IPS DF 4.7 (cell line): Measurements from ENCODE around the gene BLOC1S5.
"Not testable (repeated sequence)": the region's sequence is repeated elsewhere in the genome, so short reads cannot be mapped to it uniquely, and the experiment has no call there.

Experiments used
- DNase-seq: peaks from one replicate; pipeline ENCODE4 v3.0.0-alpha.2; 2013; ENCODE audit warnings: low spot score; ENCODE audit errors: extremely low read depth

BLOC1S5 gene

DNA sequence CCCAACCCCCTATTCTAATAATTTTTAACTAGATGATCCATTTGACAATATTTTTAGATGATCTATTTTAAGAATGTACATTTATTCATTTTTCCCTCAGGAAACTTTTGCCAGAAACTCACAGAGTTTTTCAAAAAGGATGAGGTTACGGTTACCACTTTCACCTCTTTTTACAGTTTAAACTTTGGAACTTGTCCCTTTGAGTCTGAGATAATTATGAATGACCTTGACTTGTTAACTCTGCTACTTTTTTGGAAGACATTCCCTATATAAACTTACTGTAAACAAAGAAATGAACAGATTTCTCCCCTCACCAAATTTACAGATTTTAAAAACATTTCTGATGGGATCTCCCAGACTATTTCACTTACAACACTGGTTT, 18.4 kb upstream of the BLOC1S5 start:
- DNase-seq, result no peak

GRCh38 chr6:8080362-8081151, 16.4 kb upstream of the BLOC1S5 start:
- DNase-seq, result no peak

DNA sequence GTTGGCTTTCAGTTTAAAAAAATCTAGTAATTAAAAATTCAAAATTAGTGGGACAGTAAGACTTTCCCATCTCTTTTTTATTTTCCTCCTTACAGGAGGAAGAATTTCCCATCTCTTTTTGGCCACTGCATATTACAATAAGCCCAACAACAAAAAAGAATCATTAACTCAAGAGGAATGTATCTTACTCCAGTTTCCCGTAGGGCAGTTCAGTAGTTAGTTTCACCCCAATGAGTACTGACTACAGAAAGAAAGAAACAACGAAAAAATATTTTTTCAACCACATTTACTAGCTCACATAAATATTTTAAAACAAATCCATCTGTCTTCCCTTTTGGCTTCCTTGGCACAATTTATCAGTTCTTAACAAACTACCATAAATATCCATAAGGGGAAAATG, 14.9 kb upstream of the BLOC1S5 start:
- no peak for DNase-seq

GRCh38 chr6:8077991-8078390, 13.8 kb upstream of the BLOC1S5 start:
- no peak for DNase-seq

DNA sequence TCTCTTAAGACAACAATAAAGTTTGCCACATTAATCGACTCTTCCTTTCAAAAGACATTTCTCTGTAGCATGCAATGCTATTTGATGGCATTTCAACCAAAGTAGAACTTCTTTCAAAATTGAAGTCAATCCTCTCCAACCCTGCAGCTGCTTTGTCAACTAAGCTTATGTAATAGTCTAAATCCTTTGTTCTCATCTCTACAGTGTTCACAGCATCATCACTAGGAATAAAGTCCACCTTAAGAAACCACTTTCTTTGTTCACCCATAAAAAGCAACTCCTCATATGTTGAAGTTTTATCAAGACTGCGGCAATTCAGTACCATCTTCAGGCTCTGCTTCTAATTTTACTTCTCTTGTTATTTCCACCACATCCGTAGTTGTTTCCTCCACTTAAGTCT, 11.5 kb upstream of the BLOC1S5 start:
- no peak for DNase-seq

DNA sequence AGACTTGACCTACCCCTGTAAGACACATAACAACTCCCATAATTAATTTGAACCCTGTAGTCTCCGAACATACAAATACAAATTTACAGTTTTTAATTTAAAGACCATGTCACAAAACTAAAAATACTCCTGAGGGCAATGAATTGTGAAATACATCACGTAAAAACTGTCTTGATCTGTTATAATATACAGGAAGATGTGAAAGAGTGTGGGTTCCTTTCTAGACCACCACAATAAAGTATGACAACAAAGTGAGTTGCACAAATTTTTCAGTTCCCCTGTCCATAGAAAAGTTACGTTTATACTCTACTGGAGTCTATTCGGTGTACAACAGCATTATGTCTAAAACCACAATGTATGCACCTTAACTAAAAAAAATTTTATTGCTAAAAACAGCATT, 11.0 kb upstream of the BLOC1S5 start:
- no peak for DNase-seq

GRCh38 chr6:8074213-8074612, 10.0 kb upstream of the BLOC1S5 start:
- DNase-seq, result no peak

- no peak for DNase-seq
Measured at GRCh38 chr6:8073758-8074157, 9.6 kb upstream of the BLOC1S5 start.

DNA sequence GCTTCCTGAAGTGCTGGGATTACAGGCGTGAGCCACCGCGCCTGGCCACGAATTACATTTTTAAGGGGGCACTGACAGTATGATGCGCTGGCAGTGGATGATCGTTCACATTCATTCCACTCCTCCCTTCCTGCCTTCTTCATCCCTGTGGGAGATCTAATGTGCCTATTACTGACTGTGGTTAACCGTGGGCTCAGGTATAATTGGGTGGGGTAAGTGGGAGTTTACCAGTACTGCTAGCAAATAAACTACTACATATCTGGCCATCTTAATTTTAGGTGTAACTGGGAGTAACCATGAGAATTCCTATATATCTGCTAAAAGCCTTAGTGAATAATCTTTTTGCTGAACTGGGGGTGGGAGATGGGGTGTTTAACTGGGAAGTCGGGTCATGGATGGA, 6.5 kb upstream of the BLOC1S5 start:
- DNase-seq, result no peak

DNA sequence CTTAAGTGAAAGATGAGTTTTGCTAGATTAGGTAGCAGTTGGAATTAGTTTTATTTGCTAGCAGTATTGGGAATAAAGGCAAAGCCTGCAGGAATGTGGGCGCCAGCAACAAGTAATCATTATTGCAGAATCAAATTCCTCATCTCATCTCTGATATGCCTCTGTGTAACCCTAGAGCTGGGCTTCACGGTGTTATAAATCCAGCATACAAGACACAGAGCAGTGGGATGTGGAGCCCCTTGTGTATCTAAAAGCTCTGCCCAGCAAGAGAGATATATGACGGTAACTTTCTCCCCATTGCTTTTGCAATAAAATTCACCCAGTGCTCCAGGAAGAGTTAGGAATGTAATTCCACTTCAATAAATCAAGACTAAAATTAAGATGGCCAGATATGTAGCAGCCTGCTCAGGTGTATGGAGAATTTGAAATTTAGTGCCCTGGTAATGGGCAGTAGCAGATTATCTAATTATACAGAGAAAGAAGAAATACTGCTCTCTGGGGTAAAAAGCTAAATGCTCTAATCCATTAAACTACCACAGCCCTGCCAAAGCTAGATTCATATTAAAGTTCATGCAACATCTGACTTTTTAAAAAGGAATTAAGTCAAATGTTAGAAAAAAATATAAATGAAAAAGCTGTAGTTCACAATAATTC, 5.6 kb upstream of the BLOC1S5 start:
- DNase-seq, result no peak

- DNase-seq, result no peak
Measured at GRCh38 chr6:8069151-8069550, 5.0 kb upstream of the BLOC1S5 start.

GRCh38 chr6:8066108-8066507, 1.9 kb upstream of the BLOC1S5 start:
- DNase-seq, result no peak

DNA sequence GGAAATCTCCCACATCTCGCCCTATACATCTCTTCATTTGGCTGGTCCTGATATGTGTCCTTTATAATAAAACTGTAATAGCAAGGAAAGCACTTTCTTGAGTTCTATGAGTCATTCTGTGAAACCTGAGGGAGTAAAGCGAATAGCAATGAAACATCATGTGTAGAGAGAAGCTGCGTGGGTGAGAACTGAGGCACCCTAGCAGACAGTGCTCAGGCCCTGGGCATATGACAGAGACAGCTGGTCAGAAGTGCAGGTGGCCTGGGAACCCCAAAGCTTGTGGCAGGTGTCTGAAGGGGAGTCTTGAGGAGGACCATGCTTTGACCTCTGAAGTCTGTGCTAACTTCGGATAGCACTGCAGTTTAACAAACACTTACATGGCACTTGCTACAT, 1.3 kb upstream of the BLOC1S5 start:
- no peak for DNase-seq

GRCh38 chr6:8064638-8065518, 689 bp upstream of the BLOC1S5 start:
- DNase-seq, result no peak

DNA sequence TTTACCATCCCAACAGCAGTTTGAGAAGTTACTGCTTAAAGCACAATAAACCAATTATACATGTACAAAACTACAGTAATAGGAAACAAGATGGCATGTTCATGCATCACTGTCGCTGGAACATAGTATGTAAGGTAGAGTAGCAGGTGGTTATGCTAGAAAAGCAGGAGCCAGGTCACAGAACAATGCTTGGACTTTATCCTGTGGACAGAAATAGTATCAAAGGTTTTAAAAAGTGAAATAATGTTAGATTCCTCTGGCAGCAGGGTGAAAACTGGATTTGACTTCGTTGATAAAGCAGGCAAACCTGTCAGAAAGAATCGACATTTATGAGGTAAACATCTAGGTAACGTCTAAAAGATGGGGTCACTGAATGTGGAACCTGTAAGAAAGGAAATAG, 2.5 kb downstream of the BLOC1S5 start:
- no peak for DNase-seq

DNA sequence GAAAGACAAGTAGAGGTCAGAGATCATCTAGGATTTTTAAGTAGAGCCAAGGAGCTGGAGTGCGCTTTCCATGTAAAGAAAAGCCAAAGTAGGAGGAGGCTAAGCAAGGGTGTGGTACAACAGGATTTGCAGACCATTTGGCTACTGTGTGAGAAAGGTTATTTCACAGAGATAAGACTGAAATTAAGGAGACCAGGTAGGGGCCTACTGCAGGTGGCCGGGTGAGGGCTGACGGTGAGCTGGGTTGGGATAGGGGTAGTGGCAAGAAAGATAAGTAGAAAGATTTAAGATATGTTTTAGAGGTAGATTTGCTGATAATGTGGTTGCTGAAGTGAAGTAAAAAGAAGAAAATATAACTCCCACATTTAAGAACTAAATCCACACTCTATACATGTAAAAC, 3.8 kb downstream of the BLOC1S5 start:
- no peak for DNase-seq

GRCh38 chr6:8059129-8059528, 5.1 kb downstream of the BLOC1S5 start:
- no peak for DNase-seq

GRCh38 chr6:8057793-8058192, 6.4 kb downstream of the BLOC1S5 start:
- no peak for DNase-seq

DNA sequence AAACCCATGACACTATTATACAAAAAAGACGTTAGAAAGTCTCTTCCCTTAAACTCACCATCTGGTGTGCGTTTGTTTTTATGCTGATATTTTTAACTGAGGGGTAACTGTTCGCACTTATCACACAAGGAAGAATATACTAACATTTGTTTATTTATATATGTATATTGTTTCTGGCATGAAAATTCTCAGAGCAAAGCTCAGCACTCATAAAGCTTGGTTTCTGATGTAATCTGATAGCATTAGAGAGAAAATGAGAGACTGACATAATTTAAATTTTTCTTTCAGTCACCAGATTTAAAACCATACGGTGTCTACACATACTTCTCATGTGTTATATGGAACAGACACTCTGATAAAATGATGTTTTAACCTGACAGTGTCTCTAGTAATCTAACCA, 6.9 kb downstream of the BLOC1S5 start:
- no peak for DNase-seq

GRCh38 chr6:8054276-8054675, 9.9 kb downstream of the BLOC1S5 start:
- no peak for DNase-seq

- no peak for DNase-seq
Measured at GRCh38 chr6:8047541-8048292, 16.5 kb downstream of the BLOC1S5 start.

- not testable (repeated sequence) for DNase-seq
Measured at GRCh38 chr6:8045769-8046168, 18.4 kb downstream of the BLOC1S5 start.
